HL-60/S4 treated with phorbol 12-myristate 13-acetate at 8.2 ng/mL for 4 days and 3 days (cell line): ENCODE measurements around the gene LAMP5.

Experiments
- in situ Hi-C: fragments of 300-500 bp; cut with MboI; formaldehyde crosslinking; loops from 2 replicates; pipeline ENCODE4 v1.15.0; 2022; ENCODE audit warnings: low sequenced_read_pairs

The LAMP5 gene

DNA sequence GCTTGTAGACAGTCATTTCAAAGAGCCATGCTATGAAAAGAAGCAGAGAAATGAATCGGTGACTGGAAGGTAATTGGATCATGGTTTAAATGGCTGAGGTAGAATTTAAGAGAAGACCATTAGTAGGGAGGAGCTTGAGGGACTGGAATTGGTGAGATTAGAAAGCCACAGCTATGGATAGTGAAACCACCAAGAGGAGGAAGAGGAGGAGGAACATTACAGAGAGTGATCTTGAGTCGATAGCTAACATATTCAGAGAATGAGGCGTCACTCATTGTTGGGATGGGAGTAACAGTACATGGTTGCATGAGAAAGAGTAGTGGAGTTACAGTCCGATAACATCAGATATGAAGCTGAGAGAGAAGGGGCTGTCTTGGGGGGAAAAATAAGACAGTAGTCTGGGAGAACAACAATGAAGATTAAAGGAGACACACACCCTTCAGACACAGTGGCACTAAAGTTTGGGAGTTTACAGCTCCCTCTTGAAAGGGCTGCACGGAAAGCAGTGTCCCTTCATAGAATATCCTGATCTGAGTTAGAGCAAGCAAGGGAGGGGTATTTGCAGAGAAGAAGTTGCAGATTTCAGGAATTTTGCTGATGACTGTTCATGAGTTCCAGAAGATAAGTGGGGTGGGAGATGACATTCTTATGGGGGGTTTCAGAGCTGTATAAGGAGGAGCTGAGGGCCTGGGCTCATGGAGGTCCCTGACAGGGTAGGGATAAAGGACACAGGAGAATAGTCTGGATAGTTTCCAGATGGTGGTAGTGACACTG lies 15.1 kb upstream of the LAMP5 start:
- in situ Hi-C loops = no loop called here

DNA sequence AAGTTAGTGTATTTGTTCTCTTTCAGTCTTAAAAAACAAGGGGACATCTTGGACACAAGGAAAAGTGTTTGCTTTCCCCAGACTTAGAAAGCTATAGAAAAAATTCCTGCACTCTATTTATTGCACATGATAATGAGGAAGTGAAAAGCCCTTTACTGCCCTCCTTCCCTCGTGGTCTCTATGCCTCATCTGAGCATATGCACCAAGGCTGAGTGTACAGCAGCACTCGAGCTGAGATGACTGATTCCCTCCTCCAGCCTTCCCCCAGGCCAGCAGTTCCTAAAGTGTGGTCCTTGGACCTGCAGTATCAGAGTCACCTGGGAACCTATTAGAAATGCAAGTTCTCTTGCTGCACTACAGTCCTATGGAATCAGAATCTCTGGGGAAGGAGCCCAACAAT lies 14.3 kb upstream of the LAMP5 start:
- in situ Hi-C loops = no loop called here

DNA sequence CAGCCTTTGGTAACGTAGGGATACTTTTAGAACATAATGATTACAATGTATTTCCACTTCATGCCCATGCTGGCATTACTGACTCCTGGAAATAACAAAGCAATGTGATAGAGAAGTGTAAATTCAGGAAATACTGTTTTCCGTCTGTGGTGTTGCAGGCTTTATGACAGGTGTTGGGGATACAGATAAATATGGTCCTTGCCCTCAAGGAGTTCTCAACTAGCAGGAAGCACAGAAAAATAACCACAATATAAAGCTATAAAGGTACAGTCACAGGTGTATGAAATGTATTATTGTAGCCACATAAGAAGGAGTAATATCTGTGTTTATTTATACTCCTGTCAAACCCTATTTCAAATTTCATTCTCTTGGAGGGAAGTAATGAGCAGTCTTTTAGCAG lies 12.9 kb upstream of the LAMP5 start:
- in situ Hi-C loops = no loop called here

DNA sequence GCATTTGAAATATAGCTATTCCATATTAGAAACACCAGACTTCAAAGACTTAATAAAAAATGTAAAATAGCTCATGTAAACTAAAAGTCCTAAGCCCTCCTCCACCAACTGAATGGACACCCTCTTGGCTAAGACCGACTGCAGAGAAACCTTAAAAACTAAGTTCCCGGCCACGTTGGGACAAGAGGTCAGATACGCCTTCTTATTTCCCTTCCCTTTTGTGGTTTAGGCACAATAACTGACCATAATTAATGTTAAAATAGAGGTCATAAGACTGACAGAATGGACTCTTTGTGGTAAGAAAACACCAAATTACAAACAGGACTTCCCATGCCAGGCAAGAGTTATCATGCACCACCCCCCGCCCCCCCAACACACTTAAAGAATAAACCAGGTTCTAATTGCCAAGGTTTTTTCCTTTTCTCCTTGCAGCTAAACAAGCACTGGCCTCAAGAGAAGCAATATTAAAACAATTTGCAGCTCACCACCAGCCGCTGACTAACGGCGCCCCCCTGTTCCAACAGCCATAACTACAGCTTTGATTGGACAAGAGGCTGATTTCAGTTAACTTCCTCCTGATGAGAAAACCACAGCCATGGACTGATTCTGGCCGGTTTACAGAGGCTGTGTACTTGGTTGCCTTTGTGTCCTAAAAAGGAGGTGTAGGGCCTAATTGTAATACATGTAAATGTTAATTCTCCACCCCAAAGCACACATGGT lies 10.7 kb upstream of the LAMP5 start:
- in situ Hi-C loops = no loop called here

DNA sequence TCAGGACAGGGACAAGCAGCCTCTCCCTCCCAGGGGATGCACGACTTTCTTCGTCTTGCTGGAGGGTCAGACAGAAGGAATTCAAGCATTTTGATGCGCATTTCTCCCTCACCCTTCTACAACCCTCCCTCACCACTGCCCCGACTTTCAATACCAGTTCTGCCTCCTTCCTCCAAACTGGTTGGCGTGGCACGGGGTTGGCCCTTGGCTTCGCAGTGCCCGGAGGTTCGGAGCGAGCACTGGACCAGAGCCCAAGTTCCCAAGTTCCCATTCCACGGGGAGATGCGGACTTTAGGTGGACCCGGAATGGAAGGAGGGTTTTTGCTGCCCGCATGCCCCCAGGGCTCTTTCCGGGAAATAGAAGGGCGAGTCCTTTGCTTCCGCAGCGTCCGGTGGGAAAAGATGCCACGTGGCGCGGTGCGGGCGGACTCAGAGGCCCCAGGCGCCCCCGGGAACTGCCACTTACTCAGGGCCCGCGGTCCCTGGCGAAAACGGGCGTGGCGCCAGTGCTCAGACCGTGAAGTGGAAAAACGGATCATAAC lies 8.0 kb upstream of the LAMP5 start:
- in situ Hi-C loops = no loop called here

DNA sequence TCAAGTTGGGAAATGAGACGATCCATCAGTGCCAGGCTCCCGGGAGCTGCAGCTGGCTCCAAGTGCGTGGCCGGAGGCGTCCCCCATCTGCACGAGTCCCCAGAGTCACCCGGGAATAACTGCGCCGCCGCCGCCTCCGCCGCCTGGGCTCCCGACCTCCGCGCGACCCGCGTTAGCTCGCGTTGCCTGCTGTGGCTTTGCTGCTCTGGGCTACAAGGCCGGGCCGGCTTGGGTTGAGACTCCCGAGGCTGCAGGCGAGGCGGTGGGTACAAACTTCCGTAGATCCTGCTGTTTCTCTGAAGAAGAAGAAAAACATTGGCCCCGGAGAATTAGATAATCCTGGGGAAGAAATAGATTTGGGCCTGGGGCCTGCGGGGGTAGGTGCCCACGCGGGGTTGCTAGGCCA lies 7.4 kb upstream of the LAMP5 start:
- in situ Hi-C loops = no loop called here

DNA sequence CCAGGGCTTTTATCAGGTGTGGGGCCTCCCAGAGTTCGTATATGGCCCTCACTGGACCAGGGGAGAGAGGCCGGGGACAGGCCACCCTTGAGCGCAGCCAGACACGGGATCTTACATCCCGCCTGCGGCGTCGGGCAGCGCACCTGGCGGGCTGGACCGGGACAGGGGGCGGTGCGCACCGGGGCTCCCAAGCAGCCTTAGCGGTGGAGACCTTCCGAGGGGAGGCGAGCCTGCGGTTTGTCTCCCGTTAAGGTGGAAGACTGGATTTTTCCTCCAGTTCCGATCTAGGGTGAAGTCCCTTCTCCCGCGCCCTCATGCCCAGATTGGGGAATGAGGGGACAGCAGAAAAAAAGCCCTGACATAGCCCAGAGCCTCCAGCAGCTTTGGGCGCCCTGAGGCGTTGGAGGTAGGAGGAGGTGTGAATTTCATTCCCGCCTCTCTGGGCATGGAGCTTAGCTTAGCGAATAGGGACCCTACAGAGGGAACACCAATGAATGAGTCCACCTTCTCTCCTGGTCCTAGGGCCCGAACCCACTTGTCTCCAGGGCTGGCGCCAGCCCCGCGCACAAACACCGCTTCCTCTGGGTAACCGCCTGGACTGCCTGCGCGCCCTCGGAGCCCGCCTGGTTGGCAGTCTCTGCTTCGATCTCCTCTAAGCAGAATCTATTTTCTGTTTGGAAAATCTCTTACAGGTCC lies 6.7 kb upstream of the LAMP5 start:
- in situ Hi-C loops = no loop called here

DNA sequence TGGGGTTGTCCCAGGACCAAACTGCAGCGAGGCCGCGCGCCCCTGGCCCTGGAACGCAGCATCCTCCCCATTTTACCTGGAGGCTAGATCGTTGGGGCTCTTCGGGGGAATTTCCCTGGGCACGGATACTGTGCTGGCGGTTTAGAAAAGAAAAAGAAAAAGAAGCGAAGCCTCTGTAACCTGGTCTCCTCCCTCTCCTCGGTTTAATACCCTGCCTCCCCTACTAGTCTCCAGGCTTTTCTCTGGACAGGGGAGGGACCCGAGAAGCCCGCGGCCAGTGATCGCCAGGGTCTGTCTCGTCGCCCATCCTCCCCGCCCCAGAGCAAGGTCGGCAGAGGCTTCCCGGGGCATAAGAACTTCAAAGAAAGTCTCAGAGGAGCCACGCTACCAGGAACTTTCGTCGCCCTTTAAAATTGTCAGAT lies 6.1 kb upstream of the LAMP5 start:
- in situ Hi-C loops = no loop called here

DNA sequence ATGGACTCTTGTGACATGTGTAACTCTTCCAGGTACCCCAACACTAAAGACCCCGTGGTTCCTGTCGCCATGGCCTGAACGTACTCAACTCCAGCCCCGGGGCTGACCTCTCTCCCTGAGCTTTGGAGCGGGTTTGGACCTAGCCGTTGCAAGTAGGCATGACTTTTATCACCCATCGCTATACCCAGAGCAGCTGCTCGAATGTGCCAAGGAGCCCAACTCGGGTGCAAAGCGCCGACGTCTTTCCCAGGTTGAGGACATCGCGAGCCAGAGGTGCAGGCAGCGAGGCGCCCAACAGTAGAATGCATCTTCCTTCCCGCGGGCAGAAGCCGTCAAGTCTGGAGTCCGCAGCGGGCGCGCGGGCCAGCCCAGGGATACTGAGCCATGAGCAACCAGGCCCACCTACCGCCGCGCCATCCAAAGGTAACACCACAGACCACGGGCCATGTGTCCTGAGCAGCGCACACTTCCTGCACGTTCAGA lies 5.7 kb upstream of the LAMP5 start:
- in situ Hi-C loops = no loop called here

DNA sequence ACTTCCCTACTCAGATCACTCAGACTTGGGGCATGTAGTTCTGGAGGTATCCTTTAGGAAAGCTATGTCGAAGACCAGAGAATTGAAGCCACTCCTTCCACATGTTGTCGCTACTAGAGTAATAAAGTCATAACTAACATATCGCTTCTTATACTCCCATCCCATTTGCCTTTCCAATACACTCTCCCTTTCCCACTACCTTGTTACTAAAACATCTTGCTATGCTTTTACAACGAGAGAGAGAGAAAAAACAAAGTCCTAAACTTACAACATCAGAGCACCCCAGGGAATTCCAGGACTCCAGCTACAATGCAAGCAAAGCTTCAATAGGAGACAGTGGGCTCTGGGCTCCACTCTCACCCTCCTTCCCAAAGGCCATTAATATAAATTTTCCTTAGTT lies 5.1 kb upstream of the LAMP5 start:
- in situ Hi-C loops = no loop called here

DNA sequence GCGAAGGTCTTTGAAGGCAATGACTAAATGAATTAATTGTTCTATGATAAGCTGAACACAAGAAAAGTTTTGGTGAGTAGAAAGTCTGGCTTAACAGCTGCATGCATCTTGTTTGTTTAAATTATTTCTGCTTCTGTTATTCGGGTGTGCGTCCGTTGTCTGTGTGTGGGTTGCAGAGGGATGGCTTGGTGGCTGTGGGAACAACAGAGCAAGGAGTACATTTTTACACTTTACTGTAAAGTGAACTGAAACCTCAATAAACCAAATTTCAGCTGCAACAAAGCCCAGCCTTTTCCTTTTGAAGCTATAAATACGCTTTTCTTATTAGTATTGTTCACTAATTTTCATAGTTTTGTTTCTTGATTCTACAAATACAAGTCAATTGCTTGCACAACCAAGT lies 3.5 kb upstream of the LAMP5 start:
- in situ Hi-C loops = no loop called here

DNA sequence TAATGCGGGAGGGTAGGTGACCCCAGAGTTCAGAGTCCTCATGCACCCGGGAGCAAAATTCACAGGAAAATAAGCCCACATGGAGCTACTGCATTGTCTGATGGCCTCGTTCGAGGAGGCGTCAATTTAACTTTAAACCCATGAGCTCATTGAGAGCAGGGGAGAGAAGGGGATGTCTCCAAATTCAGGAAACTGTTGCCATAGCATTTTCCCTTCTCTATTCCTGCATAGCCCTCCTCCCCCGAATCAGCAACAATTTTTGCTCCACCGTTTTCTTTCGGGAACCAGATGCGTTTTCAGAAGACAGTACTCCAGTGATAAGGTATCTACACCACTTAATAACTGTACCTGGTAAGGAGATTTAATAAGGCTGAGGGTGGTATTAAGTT lies 324 bp upstream of the LAMP5 start:
- in situ Hi-C loops = no loop called here

DNA sequence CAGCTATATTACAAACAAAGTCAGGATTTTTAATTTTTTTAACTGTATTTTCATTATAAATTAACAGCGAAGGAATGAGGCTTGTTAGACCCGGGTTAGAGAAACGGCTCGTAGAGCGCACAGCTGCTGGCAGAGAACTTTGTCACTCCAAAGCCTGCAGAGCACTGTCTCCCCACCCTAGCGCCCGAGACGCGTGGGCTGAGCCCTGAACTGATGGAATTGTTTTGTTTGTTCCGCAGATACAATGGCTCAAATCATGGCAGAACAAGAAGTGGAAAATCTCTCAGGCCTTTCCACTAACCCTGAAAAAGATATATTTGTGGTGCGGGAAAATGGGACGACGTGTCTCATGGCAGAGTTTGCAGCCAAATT lies 810 bp downstream of the LAMP5 start:
- in situ Hi-C loops = no loop called here

DNA sequence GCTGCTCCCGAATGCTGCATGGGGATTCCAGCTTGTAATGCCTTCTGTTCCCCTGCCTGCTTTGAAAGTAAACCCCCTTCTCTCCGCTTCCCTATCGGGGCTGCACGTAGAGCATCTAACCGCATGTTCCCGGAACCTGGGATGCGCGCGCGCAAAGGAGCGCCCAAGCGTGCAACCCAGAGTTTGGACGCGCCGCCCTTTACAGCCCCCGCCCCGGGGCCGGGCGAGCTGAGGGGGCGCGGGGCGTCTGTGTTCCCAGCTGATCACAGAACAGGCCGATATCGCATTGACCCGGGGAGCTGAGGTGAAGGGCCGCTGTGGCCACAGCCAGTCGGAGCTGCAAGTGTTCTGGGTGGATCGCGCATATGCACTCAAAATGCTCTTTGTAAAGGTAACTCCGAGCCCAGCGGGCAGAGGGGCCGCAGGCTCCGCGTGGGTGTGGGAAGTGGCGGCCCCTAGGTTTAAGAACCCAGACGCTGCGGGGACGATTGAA lies 1.4 kb downstream of the LAMP5 start:
- in situ Hi-C loops = no loop called here

DNA sequence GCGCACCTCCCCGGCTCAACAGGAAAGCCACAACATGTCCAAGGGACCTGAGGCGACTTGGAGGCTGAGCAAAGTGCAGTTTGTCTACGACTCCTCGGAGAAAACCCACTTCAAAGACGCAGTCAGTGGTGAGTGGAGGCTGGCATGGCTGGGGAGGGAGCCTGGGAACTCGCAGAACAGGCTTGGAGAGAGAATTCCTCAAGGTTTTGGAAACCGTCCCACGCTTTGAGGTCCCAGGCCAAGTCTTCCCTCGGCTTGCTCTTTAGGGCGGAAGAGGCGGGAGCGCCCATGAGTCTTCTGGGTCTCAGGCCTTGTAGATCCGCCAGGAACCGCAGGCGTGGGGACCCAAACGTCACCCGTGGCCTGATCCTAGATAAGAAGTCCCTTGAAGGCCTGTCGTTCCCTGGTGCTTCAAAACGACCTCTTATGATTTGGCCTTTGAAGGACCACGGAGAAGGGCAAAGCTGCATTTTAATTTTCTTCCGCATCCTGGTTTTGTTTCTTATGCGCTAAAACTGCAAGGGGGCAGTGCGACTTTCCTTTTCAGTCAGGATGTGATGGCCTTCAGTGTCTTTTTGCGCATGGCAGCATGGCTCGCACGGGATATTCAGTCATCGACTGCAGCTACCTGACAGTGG lies 2.0 kb downstream of the LAMP5 start:
- in situ Hi-C loops = no loop called here

DNA sequence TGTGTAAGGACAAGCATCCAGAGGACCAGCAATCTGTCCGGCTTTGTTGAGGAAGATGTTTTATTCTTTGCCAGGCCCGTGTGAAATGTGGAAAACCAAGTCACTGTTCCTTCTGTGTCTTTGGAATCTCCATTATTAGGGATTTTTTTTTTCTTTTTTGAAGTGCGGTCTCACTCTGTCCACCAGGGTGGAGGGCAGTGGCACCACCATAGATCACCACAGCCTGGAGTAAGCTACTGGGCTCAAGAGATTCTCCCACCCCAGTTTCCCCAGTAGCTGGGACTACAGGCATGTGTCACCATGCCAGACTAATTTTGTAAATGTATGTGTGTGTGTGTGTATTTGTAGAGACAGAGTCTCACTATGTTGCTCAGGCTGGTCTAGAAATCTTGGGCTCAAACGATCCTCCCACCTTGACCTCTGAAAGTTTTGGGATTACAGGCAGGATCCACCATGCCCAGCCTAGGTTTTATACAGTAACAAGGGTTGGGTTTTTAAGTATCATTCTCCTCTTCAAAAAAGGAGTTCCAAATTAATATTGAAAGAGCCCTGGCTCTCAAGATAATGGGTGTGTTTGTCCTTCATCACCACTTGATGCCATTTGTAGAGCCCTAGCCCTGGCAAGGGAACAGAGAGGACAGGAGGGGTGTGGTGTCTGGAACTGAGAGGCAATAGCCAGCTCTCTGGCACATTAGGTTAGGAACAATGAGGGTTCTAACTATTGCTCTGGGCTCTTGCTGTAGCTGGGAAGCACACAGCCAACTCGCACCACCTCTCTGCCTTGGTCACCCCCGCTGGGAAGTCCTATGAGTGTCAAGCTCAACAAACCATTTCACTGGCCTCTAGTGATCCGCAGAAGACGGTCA lies 3.1 kb downstream of the LAMP5 start:
- in situ Hi-C loops = no loop called here

DNA sequence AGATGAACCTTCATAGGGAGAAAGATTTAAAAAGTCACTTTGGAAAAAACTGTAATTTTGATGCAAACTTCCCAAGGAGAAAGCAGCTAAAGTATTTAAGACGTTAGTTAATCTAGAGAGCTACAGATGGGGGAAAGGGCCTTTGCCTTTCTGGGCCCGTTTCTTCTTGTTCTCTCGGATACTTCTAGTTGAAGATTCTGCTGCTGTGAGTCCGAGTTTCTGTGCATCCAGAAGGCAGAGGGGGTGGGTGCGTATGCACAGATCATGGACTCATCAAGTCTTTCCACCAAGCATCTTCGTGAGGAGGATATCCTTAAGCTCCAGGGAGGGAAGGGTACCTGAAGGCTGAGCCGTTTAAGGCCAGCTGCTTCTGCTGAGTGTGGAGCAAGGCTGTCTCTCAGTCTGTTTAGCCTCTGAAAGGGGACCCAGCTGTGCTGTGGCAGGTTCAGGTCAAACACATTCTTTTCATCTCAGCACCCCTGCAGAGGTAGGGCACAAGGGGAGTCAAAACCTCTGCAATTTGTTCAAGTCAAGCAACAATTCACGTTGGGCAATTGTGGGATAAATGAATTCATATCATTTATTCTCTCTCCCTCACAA lies 4.3 kb downstream of the LAMP5 start:
- in situ Hi-C loops = no loop called here

DNA sequence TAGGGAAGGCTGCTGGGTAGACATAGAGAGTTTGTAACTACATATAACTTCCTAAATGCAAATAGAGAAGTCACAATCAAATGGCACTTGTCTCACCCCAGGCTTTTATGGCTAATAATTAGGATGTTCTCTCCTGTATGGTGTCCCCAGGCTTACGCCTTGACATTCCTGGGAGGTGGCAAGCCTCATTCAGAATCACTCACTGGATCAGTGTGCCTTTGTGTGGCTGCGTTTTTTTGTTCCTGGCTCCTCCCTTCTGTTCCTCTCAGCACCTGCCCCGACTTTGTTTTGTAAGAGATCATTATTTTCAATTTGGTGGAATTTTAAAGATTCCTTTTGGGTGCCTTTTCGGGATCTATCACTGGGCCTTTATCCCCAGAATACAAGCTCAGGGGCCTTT lies 5.7 kb downstream of the LAMP5 start:
- in situ Hi-C loops = no loop called here

DNA sequence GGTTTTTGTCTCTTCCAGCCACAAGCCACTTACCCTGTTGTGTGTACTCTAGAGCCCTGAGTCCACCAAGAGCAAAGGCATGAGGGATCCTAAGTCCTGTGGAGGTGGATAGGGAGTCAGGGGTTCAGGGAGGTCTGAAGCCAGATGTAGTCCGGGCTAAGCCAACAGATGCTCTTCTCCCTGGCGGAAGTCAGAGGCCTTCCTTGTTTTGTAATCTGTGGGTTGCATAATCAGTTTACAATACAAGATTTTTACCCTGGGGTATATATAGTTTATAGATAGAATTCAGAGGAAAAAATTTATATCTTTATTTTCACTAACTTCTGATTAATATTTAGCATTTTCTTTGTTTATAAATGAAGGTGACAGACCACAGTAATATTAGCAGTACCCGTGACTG lies 9.2 kb downstream of the LAMP5 start:
- in situ Hi-C loops = no loop called here

DNA sequence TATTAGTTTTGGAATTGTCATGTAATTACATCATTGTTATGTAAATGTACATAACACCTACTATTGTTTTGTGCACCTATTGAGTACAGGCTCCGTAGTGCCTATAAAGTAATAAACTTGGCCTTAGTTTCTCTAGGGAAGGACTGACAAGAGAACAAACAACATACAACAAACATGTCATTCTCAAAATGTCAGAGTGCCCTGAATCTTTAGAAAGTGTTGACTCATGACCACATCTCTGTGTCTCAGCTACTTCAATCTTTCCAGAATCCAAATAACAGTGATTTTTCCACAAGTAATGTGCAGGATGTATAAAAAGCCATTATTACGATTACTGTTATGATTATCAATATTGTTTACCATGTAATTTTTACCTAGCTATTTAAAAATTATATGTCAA lies 17.2 kb downstream of the LAMP5 start:
- in situ Hi-C loops = no loop called here
